HepG2 (cell line): ENCODE measurements around the gene RPS25. TPM values are rescaled to one million over a fixed set of nuclear protein-coding genes. Genes with fewer than 3 reads are reported as not detected.

Experiments
- ATAC-seq: fragments of 200-7000 bp; cut with Tn5 transposase; 3 replicates; pipeline ENCODE4 v1.9.1; 2020; ENCODE audit warnings: mild to moderate bottlenecking, moderate library complexity
- BruUV-seq: library from RNA; stranded (reverse); fragments of 400-500 nt; replicated peaks from 2 replicates; lab custom pipeline; 2021; lab: Mats Ljungman, UMichigan
- CTCF ChIA-PET: fragments of 300-600 bp; formaldehyde crosslinking; extraction: SDS; loops from one replicate; lab custom pipeline; 2021; ENCODE audit warnings: low total read pairs, inconsistent platforms, low intra/inter-chr PET ratio; lab: Yijun Ruan, JAX
- POLR2A ChIA-PET: fragments of 350-600 bp; sonication (Branson Sonifier 250); formaldehyde crosslinking; loops from one replicate; lab custom pipeline; 2020; ENCODE audit warnings: antibody characterized with exemption, inconsistent platforms; lab: Yijun Ruan, JAX
- DNase-seq: peaks from one replicate; pipeline ENCODE4 v3.0.0-alpha.2; 2015; ENCODE audit warnings: low spot score
- FAIRE-seq: peaks from 3 replicates; lab custom pipeline; 2011; peaks lifted over from hg19 to GRCh38; lab: Jason Lieb, UNC
- H2AFZ ChIP-seq: one replicate; pipeline ENCODE4 v1.6.1; 2011; ENCODE audit warnings: low read length, inconsistent platforms
- H3K27ac ChIP-seq: fragments of 300-600 bp; 3 replicates; pipeline ENCODE4 v1.8.0; 2011; ENCODE audit warnings: mixed run types, mild to moderate bottlenecking, mixed read lengths, low read length, inconsistent platforms; ENCODE audit not compliant: insufficient read depth; ENCODE audit errors: extremely low read length
- H3K27me3 ChIP-seq, 2 experiments: fragments of 200-600 bp in 1 of 2; 2 replicates in 1 of 2; 3 replicates in 1 of 2; pipeline versions ENCODE4 v1.6.0 to v1.8.0; 2011; ENCODE audit warnings: low read length in 2 of 2, mild to moderate bottlenecking in 2 of 2, moderate library complexity in 2 of 2, inconsistent platforms in 1 of 2; ENCODE audit not compliant: insufficient read depth in 2 of 2, control insufficient read depth in 1 of 2
- H3K36me3 ChIP-seq, 2 experiments: fragments of 200-600 bp in 1 of 2; replicated peaks in 1 of 2; 2 replicates in 1 of 2; 3 replicates in 1 of 2; pipeline versions ENCODE4 v1.5.1 to v1.8.0; 2011; ENCODE audit warnings: low read length in 2 of 2, inconsistent platforms in 1 of 2; ENCODE audit not compliant: insufficient read depth in 2 of 2, control insufficient read depth in 1 of 2
- H3K4me1 ChIP-seq: 2 replicates; pipeline ENCODE4 v1.5.1; 2012; ENCODE audit warnings: low read length, inconsistent platforms; ENCODE audit not compliant: insufficient read depth
- H3K4me2 ChIP-seq: 2 replicates; pipeline ENCODE4 v1.6.0; 2011; ENCODE audit warnings: low read depth, low read length, inconsistent platforms
- H3K4me3 ChIP-seq, 3 experiments: fragments of 200-600 bp in 1 of 3; sonication (generic), shearing (Covaris generic) in 1 of 3; replicated peaks in 1 of 3; 2 replicates each; pipeline ENCODE4 v1.5.1; 2011 to 2016; ENCODE audit warnings: low read length in 3 of 3, inconsistent platforms in 2 of 3, low read depth in 2 of 3, mild to moderate bottlenecking in 2 of 3, control low read depth in 1 of 3, mixed read lengths in 1 of 3; ENCODE audit not compliant: insufficient read depth in 1 of 3
- H3K79me2 ChIP-seq: one replicate; pipeline ENCODE4 v1.6.1; 2011; ENCODE audit warnings: low read length, inconsistent platforms; ENCODE audit not compliant: insufficient read depth
- H3K9ac ChIP-seq: 2 replicates; pipeline ENCODE4 v1.6.0; 2011; ENCODE audit warnings: mild to moderate bottlenecking, low read depth, low read length, inconsistent platforms; ENCODE audit not compliant: insufficient read depth
- H3K9me3 ChIP-seq: 2 replicates; pipeline ENCODE4 v1.5.1; 2012; ENCODE audit warnings: mild to moderate bottlenecking, low read length
- H4K20me1 ChIP-seq: 2 replicates; pipeline ENCODE4 v1.6.0; 2011; ENCODE audit warnings: inconsistent platforms, mild to moderate bottlenecking, low read length, moderate library complexity; ENCODE audit not compliant: insufficient read depth
- CBFB ChIP-seq: sonication (generic); formaldehyde crosslinking; IDR thresholded peaks from 2 replicates; pipeline ENCODE4 v1.4.0; 2020; ENCODE audit warnings: missing genetic modification reagents
- HNF1B ChIP-seq: sonication (generic); formaldehyde crosslinking; IDR thresholded peaks from 2 replicates; pipeline ENCODE4 v1.5.1; 2020; ENCODE audit warnings: mild to moderate bottlenecking, moderate library complexity, missing genetic modification reagents
- KDM3A ChIP-seq: IDR thresholded peaks from 2 replicates; pipeline ENCODE4 v1.6.1; 2018; ENCODE audit warnings: low read depth, missing compliant biosample characterization
- PREB ChIP-seq: sonication (generic); formaldehyde crosslinking; IDR thresholded peaks from 2 replicates; pipeline ENCODE4 v1.4.0; 2020; ENCODE audit warnings: missing genetic modification reagents
- ZNF251 ChIP-seq: sonication (generic); formaldehyde crosslinking; IDR thresholded peaks from 2 replicates; pipeline ENCODE4 v1.9.0; 2021; ENCODE audit warnings: mild to moderate bottlenecking, missing genetic modification reagents
- ZNF280B ChIP-seq: sonication (generic); formaldehyde crosslinking; IDR thresholded peaks from 2 replicates; pipeline ENCODE4 v1.5.0; 2020; ENCODE audit warnings: missing genetic modification reagents, mild to moderate bottlenecking, borderline replicate concordance
- ZNF382 ChIP-seq: sonication (generic); formaldehyde crosslinking; IDR thresholded peaks from 2 replicates; pipeline ENCODE4 v1.5.0; 2020; ENCODE audit warnings: missing genetic modification reagents, mild to moderate bottlenecking, borderline replicate concordance
- ZNF446 ChIP-seq: sonication (generic); formaldehyde crosslinking; IDR thresholded peaks from 2 replicates; pipeline ENCODE4 v1.5.0; 2020; ENCODE audit warnings: mild to moderate bottlenecking, missing genetic modification reagents
- ZNF460 ChIP-seq: sonication (generic); formaldehyde crosslinking; IDR thresholded peaks from 2 replicates; pipeline ENCODE4 v1.5.1; 2020; ENCODE audit warnings: missing genetic modification reagents, mild to moderate bottlenecking, borderline replicate concordance
- ZNF776 ChIP-seq: sonication (generic); formaldehyde crosslinking; IDR thresholded peaks from 2 replicates; pipeline ENCODE4 v1.4.0; 2020; ENCODE audit warnings: mild to moderate bottlenecking, missing genetic modification reagents
- WGBS: methylation state at CpG from one replicate; pipeline ENCODE4 v1.1.6; 2017; ENCODE audit warnings: low lambda C conversion rate; 5-methylcytosine and 5-hydroxymethylcytosine counted together
- in situ Hi-C: cut with HindIII; loops from 2 replicates; pipeline ENCODE4 v1.10.0; 2017; ENCODE audit warnings: low pct_unique_long_range_greater_than_20kb; ENCODE audit not compliant: extremely low pct_ligation_motif_present
- intact Hi-C: fragments of 100-400 bp; cut with micrococcal nuclease; formaldehyde crosslinking; loops from one replicate; pipeline ENCODE4 v1.10.0; 2022; ENCODE audit not compliant: unreplicated experiment
- polyA plus RNA-seq, 8 experiments: library from polyadenylated mRNA; depleted of rRNA in 3 of 8; stranded (reverse) in 7 of 8; unstranded in 1 of 8; fragments of >200 nt; fragmentation: Illumina TruSeq in 4 of 8; extraction: Trizol in 4 of 8; gene quantifications; 2 replicates each; pipeline versions ENCODE4 v1.2.1 to v1.2.3, GENCODE V29; 2011 to 2016; ENCODE audit warnings: low read depth in 4 of 8, missing spikeins in 1 of 8, mixed read lengths in 1 of 8; ENCODE audit not compliant: insufficient read depth in 1 of 8
- total RNA-seq, 5 experiments: library from RNA; depleted of rRNA; stranded (reverse); fragments of >200 nt; fragmentation: Illumina TruSeq; extraction: Trizol; gene quantifications; 2 replicates each; pipeline ENCODE4 v1.2.3, GENCODE V29; 2016; ENCODE audit warnings: low read depth in 1 of 5

The RPS25 gene
- total and polyA plus RNA-seq, 2 of the 13 experiments (the other 11 are each of a cell fraction or from before 2014, with no cell fraction given), result 839 to 1,415 TPM

- WGBS, result 44% methylated on average over 15 of the region's 15 CpGs
- ATAC-seq (no peak), DNase-seq (no peak), FAIRE-seq (no peak)
- H3K27ac ChIP-seq, result no peak overlapping the region
- H3K9ac ChIP-seq, result no peak overlapping the region
- H2AFZ ChIP-seq, result no peak overlapping the region
- intact Hi-C loops, result no loop called here
- in situ Hi-C loops, result no loop called here
- H3K27me3 ChIP-seq, result peaks cover 0 to 20% of the 10 kb centered on the region in 2 experiments; a peak in 2 of 5 replicates
- H3K9me3 ChIP-seq, result no peaks in the 10 kb centered on the region
- no peaks in the 10 kb centered on the region for H3K4me1 ChIP-seq
- BruUV-seq, result no TSS peak
- no peaks in the 10 kb centered on the region for H4K20me1 ChIP-seq
- ChIA-PET CTCF (no interaction called here), POLR2A (no interaction called here)
- no peaks in the 10 kb centered on the region for H3K79me2 ChIP-seq
- H3K4me3 ChIP-seq, result no peak overlapping the region
- no peak overlapping the region for H3K4me2 ChIP-seq
- no peak for TF ChIP-seq PREB (CRISPR knock-in tag)
- TF ChIP-seq ZNF460 (CRISPR knock-in tag), result peak; percentile 80
- no peaks in the 10 kb centered on the region for H3K36me3 ChIP-seq
Measured at GRCh38 chr11:118975771-118976709, 42.1 kb downstream of the RPS25 start.

GRCh38 chr11:118973985-118974384 lies 44.2 kb downstream of the RPS25 start:
- in situ Hi-C loops, result no loop called here
- ChIA-PET POLR2A (no interaction called here), CTCF (no interaction called here)
- Histone ChIP-seq H3K79me2 (no peaks in the 10 kb centered on the region), H3K9ac (no peak overlapping the region), H3K9me3 (no peaks in the 10 kb centered on the region), H3K4me3 (no peak overlapping the region), H3K36me3 (no peaks in the 10 kb centered on the region), H3K27me3 (peaks cover 0 to 5% of the 10 kb centered on the region in 2 experiments; a peak in 2 of 5 replicates), H2AFZ (no peak overlapping the region), H3K4me1 (no peaks in the 10 kb centered on the region), H4K20me1 (no peaks in the 10 kb centered on the region), H3K27ac (no peak overlapping the region), H3K4me2 (no peak overlapping the region)
- 97% methylated on average over 2 of the region's 2 CpGs for WGBS
- intact Hi-C loops, result no loop called here
- DNase-seq (no peak), ATAC-seq (no peak), FAIRE-seq (no peak)
- BruUV-seq, result no TSS peak
- TF ChIP-seq KDM3A (CRISPR knock-in tag) (no peak), ZNF280B (CRISPR knock-in tag) (no peak), ZNF446 (CRISPR knock-in tag) (no peak), CBFB (CRISPR knock-in tag) (no peak), ZNF382 (CRISPR knock-in tag) (no peak), ZNF776 (CRISPR knock-in tag) (no peak), HNF1B (CRISPR knock-in tag) (no peak), ZNF251 (CRISPR knock-in tag) (no peak)
